PFSK-1 (cell line): ENCODE results near the gene PRKCE.

Experiments used
- FOXP2 ChIP-seq: optimal IDR thresholded peaks from 2 replicates; pipeline ENCODE3; 2011; ENCODE audit warnings: borderline replicate concordance, control low read depth, inconsistent platforms; ENCODE audit not compliant: insufficient read depth; ENCODE audit errors: extremely low read length, extremely low read depth
- POLR2AphosphoS5 ChIP-seq: IDR thresholded peaks from 2 replicates; pipeline ENCODE4 v1.6.1; 2012; ENCODE audit warnings: low read depth, mild to moderate bottlenecking, control low read depth, low read length, moderate library complexity
- SIN3A ChIP-seq: IDR thresholded peaks from 2 replicates; pipeline ENCODE4 v1.6.1; 2012; ENCODE audit warnings: mild to moderate bottlenecking, low read length, moderate library complexity, borderline replicate concordance; ENCODE audit not compliant: insufficient read depth
- TAF1 ChIP-seq: IDR thresholded peaks from 2 replicates; pipeline ENCODE4 v1.6.1; 2012; ENCODE audit warnings: low read length, control low read depth, borderline replicate concordance; ENCODE audit not compliant: insufficient read depth
- TF ChIP-seq, protein P1 (sequence below), 2 experiments: IDR thresholded peaks; 2 replicates each; pipeline versions ENCODE4 v1.6.1 to v1.8.0; 2011 to 2012; ENCODE audit warnings: low read depth in 2 of 2, low read length in 2 of 2, control low read depth in 1 of 2, inconsistent platforms in 1 of 2, mild to moderate bottlenecking in 1 of 2, moderate library complexity in 1 of 2; ENCODE audit not compliant: insufficient read depth in 1 of 2

The PRKCE gene

GRCh38 chr2:45839508-45840251, 188.2 kb downstream of the PRKCE start:
- TF ChIP-seq TAF1 = no peak
- TF ChIP-seq, protein P1, sequence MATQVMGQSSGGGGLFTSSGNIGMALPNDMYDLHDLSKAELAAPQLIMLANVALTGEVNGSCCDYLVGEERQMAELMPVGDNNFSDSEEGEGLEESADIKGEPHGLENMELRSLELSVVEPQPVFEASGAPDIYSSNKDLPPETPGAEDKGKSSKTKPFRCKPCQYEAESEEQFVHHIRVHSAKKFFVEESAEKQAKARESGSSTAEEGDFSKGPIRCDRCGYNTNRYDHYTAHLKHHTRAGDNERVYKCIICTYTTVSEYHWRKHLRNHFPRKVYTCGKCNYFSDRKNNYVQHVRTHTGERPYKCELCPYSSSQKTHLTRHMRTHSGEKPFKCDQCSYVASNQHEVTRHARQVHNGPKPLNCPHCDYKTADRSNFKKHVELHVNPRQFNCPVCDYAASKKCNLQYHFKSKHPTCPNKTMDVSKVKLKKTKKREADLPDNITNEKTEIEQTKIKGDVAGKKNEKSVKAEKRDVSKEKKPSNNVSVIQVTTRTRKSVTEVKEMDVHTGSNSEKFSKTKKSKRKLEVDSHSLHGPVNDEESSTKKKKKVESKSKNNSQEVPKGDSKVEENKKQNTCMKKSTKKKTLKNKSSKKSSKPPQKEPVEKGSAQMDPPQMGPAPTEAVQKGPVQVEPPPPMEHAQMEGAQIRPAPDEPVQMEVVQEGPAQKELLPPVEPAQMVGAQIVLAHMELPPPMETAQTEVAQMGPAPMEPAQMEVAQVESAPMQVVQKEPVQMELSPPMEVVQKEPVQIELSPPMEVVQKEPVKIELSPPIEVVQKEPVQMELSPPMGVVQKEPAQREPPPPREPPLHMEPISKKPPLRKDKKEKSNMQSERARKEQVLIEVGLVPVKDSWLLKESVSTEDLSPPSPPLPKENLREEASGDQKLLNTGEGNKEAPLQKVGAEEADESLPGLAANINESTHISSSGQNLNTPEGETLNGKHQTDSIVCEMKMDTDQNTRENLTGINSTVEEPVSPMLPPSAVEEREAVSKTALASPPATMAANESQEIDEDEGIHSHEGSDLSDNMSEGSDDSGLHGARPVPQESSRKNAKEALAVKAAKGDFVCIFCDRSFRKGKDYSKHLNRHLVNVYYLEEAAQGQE (IDR thresholded peaks at IDR 0.05; ENCODE audit: insufficient read depth in 1 of 2, low read depth in 2 of 2, low read length in 2 of 2) = no peak
- no peak for TF ChIP-seq SIN3A
- TF ChIP-seq POLR2AphosphoS5 = no peak

GRCh38 chr2:45840481-45840880, 189.0 kb downstream of the PRKCE start:
- TF ChIP-seq SIN3A (no peak), POLR2AphosphoS5 (no peak), TAF1 (no peak)
- TF ChIP-seq, protein P1 (IDR thresholded peaks at IDR 0.05; ENCODE audit: insufficient read depth in 1 of 2, low read depth in 2 of 2, low read length in 2 of 2) = no peak

DNA sequence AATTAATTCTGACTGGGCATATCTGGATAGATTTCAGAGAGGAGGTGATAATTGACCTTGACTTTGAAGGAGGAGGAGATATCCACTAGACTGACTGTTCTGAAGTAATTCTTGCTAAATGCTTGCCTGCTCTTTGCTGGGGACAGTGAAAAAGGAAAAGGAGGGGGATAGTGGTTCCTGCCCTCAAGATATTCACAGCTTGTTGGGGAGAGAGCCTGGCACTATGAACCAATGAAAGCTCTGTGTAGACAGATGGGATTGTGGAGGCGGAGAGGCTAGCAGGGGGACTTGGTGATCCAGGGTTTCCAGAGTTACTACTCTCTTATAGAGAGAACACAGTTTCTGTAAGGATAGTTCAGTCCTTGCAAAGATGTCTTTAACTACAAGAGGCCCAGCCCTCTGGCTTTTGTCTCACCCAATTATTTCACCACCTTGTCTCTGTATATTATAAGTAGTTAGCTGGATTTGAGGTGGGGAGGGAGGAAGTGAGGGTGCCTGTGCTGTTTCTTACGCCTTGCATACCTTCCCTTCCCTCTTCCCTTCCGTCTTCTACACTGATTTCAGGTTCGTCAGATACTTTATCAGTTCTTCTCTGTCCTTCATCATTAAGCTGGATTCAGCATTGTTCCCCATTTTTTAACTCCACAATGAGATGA, 190.4 kb downstream of the PRKCE start:
- TF ChIP-seq POLR2AphosphoS5 (no peak), TAF1 (no peak), SIN3A (no peak), FOXP2 (no peak)
- TF ChIP-seq, protein P1 (IDR thresholded peaks at IDR 0.05; ENCODE audit: insufficient read depth in 1 of 2, low read depth in 2 of 2, low read length in 2 of 2) = no peak

DNA sequence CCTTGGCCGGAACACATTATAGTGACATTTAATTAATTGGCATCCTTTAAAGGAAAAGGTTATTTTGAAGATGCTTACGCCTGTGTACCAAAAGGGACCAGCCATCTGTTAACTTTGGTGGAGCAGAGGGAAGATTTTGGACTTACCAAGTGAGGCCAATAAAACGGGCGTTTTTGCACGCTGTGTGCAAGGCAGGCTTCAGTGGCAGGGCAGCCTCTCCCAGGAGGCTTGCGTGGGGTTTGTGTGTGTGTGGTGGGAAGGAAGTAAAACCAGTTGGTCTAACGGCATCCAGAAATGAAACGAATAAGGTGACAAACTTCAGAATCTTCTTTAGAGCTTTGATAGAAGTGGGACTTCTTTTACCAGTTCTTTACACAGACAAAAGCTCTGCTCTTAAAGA, 191.7 kb downstream of the PRKCE start:
- TF ChIP-seq FOXP2 (no peak), TAF1 (no peak), SIN3A (no peak)
- TF ChIP-seq, protein P1 (IDR thresholded peaks at IDR 0.05; ENCODE audit: insufficient read depth in 1 of 2, low read depth in 2 of 2, low read length in 2 of 2) = no peak
